Activated CD4-positive, alpha-beta T cell treated with anti-CD3 and anti-CD28 coated beads, Interleukin-2, amount 10 ng/mL, durations not matched to agents 24 days and 14 days (primary cell): ENCODE results near the gene NCBP3. TPM values are rescaled to one million over a fixed set of nuclear protein-coding genes. Genes with fewer than 3 reads are reported as not detected.
"Not testable (repeated sequence)": the region's sequence is repeated elsewhere in the genome, so short reads cannot be mapped to it uniquely, and the experiment has no call there.

Experiments used
- DNase-seq: peaks from one replicate; pipeline ENCODE4 v3.0.0; 2022
- H3K27ac Mint-ChIP-seq: one replicate; pipeline ENCODE4 v1.8.0; 2022; ENCODE audit warnings: mild to moderate bottlenecking, mixed read lengths
- H3K27me3 Mint-ChIP-seq: one replicate; pipeline ENCODE4 v1.8.0; 2022; ENCODE audit warnings: mixed read lengths
- H3K36me3 Mint-ChIP-seq: one replicate; pipeline ENCODE4 v1.8.0; 2022; ENCODE audit warnings: low read depth, mild to moderate bottlenecking, mixed read lengths
- H3K4me1 Mint-ChIP-seq: one replicate; pipeline ENCODE4 v1.8.0; 2021; ENCODE audit warnings: mixed read lengths
- H3K4me3 Mint-ChIP-seq: one replicate; pipeline ENCODE4 v1.8.0; 2022; ENCODE audit warnings: mild to moderate bottlenecking, moderate library complexity, mixed read lengths
- H3K9me3 Mint-ChIP-seq: one replicate; pipeline ENCODE4 v1.8.0; 2021; ENCODE audit warnings: mixed read lengths
- intact Hi-C: fragments of 100-400 bp; cut with micrococcal nuclease; formaldehyde crosslinking; loops from one replicate; pipeline ENCODE4 v1.15.1; 2023
- total RNA-seq: library from RNA; stranded (reverse); gene quantifications from 2 replicates; pipeline ENCODE4 v1.2.3, GENCODE V29; 2022

Gene NCBP3
- total RNA-seq, 1 donor from 2014 or later: 52.1 TPM

- Mint-ChIP-seq H3K4me1 (peaks cover 22% of the 10 kb centered on the region), H3K27ac (no peak overlapping the region), H3K4me3 (no peak overlapping the region), H3K36me3 (peaks cover 6% of the 10 kb centered on the region), H3K27me3 (peaks cover 25% of the 10 kb centered on the region), H3K9me3 (no peaks in the 10 kb centered on the region)
- DNase-seq: no peak
- intact Hi-C loops: loop anchor here (5.0 kb wide), 1 partner anchor 114 kb away; the partner anchor contains the start of gene ATP2A3
These were observed 2.3 kb upstream of the NCBP3 start for GRCh38 chr17:3848229-3848835.

GRCh38 chr17:3847165-3847670 lies 1.2 kb upstream of the NCBP3 start:
- no peak overlapping the region for H3K27ac Mint-ChIP-seq
- H3K4me1 Mint-ChIP-seq: peaks cover 22% of the 10 kb centered on the region
- peaks cover 23% of the 10 kb centered on the region for H3K27me3 Mint-ChIP-seq
- DNase-seq: no peak
- intact Hi-C loops: loop anchor here (5.0 kb wide), 1 partner anchor 115 kb away; the partner anchor contains the start of gene ATP2A3
- H3K4me3 Mint-ChIP-seq: no peak overlapping the region
- H3K36me3 Mint-ChIP-seq: peaks cover 8% of the 10 kb centered on the region
- H3K9me3 Mint-ChIP-seq: no peaks in the 10 kb centered on the region

- no peaks in the 10 kb centered on the region for H3K9me3 Mint-ChIP-seq
- peaks cover 8% of the 10 kb centered on the region for H3K36me3 Mint-ChIP-seq
- H3K27me3 Mint-ChIP-seq: peaks cover 18% of the 10 kb centered on the region
- peak overlapping the region; percentile 97 for H3K4me3 Mint-ChIP-seq
- peaks cover 22% of the 10 kb centered on the region for H3K4me1 Mint-ChIP-seq
- intact Hi-C loops: loop anchor here (1.0 to 5.0 kb wide), 3 partner anchors 109 to 297 kb away; partner anchors contain the start of genes ATP2A3, CYB5D2 and ZZEF1
- H3K27ac Mint-ChIP-seq: no peak overlapping the region
- DNase-seq: no peak
These were observed 555 bp upstream of the NCBP3 start for GRCh38 chr17:3846437-3847164.

- H3K36me3 Mint-ChIP-seq: peaks cover 18% of the 10 kb centered on the region
- intact Hi-C loops: loop anchor here (5.0 kb wide), 1 partner anchor 117 kb away; the partner anchor contains the start of gene ATP2A3
- peak overlapping the region; percentile 94 for H3K27ac Mint-ChIP-seq
- H3K27me3 Mint-ChIP-seq: peaks cover 14% of the 10 kb centered on the region
- no peaks in the 10 kb centered on the region for H3K9me3 Mint-ChIP-seq
- peak overlapping the region; percentile 97 for H3K4me3 Mint-ChIP-seq
- peak; percentile 81 for DNase-seq
- H3K4me1 Mint-ChIP-seq: peaks cover 24% of the 10 kb centered on the region
These were observed 790 bp downstream of the NCBP3 start for GRCh38 chr17:3845291-3845620.

GRCh38 chr17:3844556-3844955 lies 1.5 kb downstream of the NCBP3 start:
- DNase-seq, H3K27me3 Mint-ChIP-seq, intact Hi-C loops, H3K9me3 Mint-ChIP-seq: not testable (repeated sequence)
- Mint-ChIP-seq H3K4me1 (peaks cover 27% of the 10 kb centered on the region), H3K36me3 (peaks cover 25% of the 10 kb centered on the region), H3K27ac (peak overlapping the region; percentile 94), H3K4me3 (peak overlapping the region; percentile 97)

GRCh38 chr17:3843935-3844516 lies 2.0 kb downstream of the NCBP3 start:
- intact Hi-C loops: no loop called here

GRCh38 chr17:3838206-3838605 lies 7.8 kb downstream of the NCBP3 start:
- H3K9me3 Mint-ChIP-seq: no peaks in the 10 kb centered on the region
- no peak for DNase-seq
- peaks cover 52% of the 10 kb centered on the region for H3K36me3 Mint-ChIP-seq
- no peaks in the 10 kb centered on the region for H3K27me3 Mint-ChIP-seq
- H3K4me3 Mint-ChIP-seq: no peak overlapping the region
- intact Hi-C loops: no loop called here
- H3K4me1 Mint-ChIP-seq: peaks cover 9% of the 10 kb centered on the region
- H3K27ac Mint-ChIP-seq: peak overlapping the region; percentile 45

More at GRCh38 chr17:3843935-3844516, 2.0 kb downstream of the NCBP3 start:
- Mint-ChIP-seq H3K4me3 (peak overlapping the region; percentile 97), H3K27me3 (peaks cover 6% of the 10 kb centered on the region), H3K9me3 (no peaks in the 10 kb centered on the region), H3K27ac (peak overlapping the region; percentile 52), H3K36me3 (peaks cover 28% of the 10 kb centered on the region), H3K4me1 (peaks cover 27% of the 10 kb centered on the region)
- peak; percentile 86 for DNase-seq

- intact Hi-C loops: no loop called here
- H3K36me3 Mint-ChIP-seq: peaks cover 49% of the 10 kb centered on the region
- peaks cover 9% of the 10 kb centered on the region for H3K4me1 Mint-ChIP-seq
- no peaks in the 10 kb centered on the region for H3K9me3 Mint-ChIP-seq
- DNase-seq: no peak
- no peak overlapping the region for H3K4me3 Mint-ChIP-seq
- H3K27me3 Mint-ChIP-seq: no peaks in the 10 kb centered on the region
- H3K27ac Mint-ChIP-seq: no peak overlapping the region
These were observed 9.5 kb downstream of the NCBP3 start for GRCh38 chr17:3836551-3836950.

GRCh38 chr17:3835410-3836229 lies 10.4 kb downstream of the NCBP3 start:
- no peak overlapping the region for H3K27ac Mint-ChIP-seq
- no peak overlapping the region for H3K4me3 Mint-ChIP-seq
- no peaks in the 10 kb centered on the region for H3K9me3 Mint-ChIP-seq
- intact Hi-C loops: no loop called here
- peaks cover 45% of the 10 kb centered on the region for H3K36me3 Mint-ChIP-seq
- peaks cover 7% of the 10 kb centered on the region for H3K4me1 Mint-ChIP-seq
- DNase-seq: no peak
- H3K27me3 Mint-ChIP-seq: no peaks in the 10 kb centered on the region

- Mint-ChIP-seq H3K27ac (no peak overlapping the region), H3K9me3 (no peaks in the 10 kb centered on the region)
These were observed 11.2 kb downstream of the NCBP3 start for GRCh38 chr17:3834811-3835210.

GRCh38 chr17:3828852-3829232 lies 17.2 kb downstream of the NCBP3 start:
- Mint-ChIP-seq H3K36me3 (peaks cover 44% of the 10 kb centered on the region), H3K4me1 (peaks cover 11% of the 10 kb centered on the region), H3K27me3 (no peaks in the 10 kb centered on the region), H3K27ac (no peak overlapping the region), H3K4me3 (no peak overlapping the region), H3K9me3 (no peaks in the 10 kb centered on the region)
- intact Hi-C loops: loop anchor here (5.0 kb wide), 1 partner anchor 147 kb away; no protein-coding TSS in a partner anchor
- DNase-seq: no peak

More at GRCh38 chr17:3834811-3835210, 11.2 kb downstream of the NCBP3 start:
- intact Hi-C loops: no loop called here
- H3K4me3 Mint-ChIP-seq: no peak overlapping the region
- H3K36me3 Mint-ChIP-seq: peaks cover 37% of the 10 kb centered on the region
- no peaks in the 10 kb centered on the region for H3K27me3 Mint-ChIP-seq
- H3K4me1 Mint-ChIP-seq: peaks cover 6% of the 10 kb centered on the region
- no peak for DNase-seq

- peak overlapping the region; percentile 46 for H3K27ac Mint-ChIP-seq
- H3K36me3 Mint-ChIP-seq: peaks cover 41% of the 10 kb centered on the region
- no peaks in the 10 kb centered on the region for H3K9me3 Mint-ChIP-seq
- peaks cover 11% of the 10 kb centered on the region for H3K4me1 Mint-ChIP-seq
- no peaks in the 10 kb centered on the region for H3K27me3 Mint-ChIP-seq
- H3K4me3 Mint-ChIP-seq: no peak overlapping the region
- intact Hi-C loops: loop anchor here (5.0 kb wide), 1 partner anchor 146 kb away; no protein-coding TSS in a partner anchor
- DNase-seq: no peak
These were observed 17.7 kb downstream of the NCBP3 start for GRCh38 chr17:3828151-3828851.
